IMR-90 (cell line): Measurements from ENCODE around the gene ADARB2. TPM values are rescaled to one million over a fixed set of nuclear protein-coding genes. Genes with fewer than 3 reads are reported as not detected.

Experiments used
- ATAC-seq: fragments of 200-7000 bp; cut with Tn5 transposase; 2 replicates; pipeline ENCODE4 v1.9.1; 2020; ENCODE audit warnings: low read depth, mild to moderate bottlenecking, moderate library complexity
- BruUV-seq: library from RNA; stranded (reverse); fragments of 400-500 nt; replicated peaks from 2 replicates; lab custom pipeline; 2021; lab: Mats Ljungman, UMichigan
- CTCF ChIA-PET: fragments of 300-600 bp; formaldehyde crosslinking; extraction: SDS; loops from one replicate; lab custom pipeline; 2021; ENCODE audit warnings: antibody characterized with exemption; lab: Yijun Ruan, JAX
- POLR2A ChIA-PET: fragments of 300-600 bp; sonication (Branson Sonifier 250); formaldehyde crosslinking; loops from one replicate; lab custom pipeline; 2022; ENCODE audit warnings: antibody characterized with exemption; ENCODE audit not compliant: unreplicated experiment; lab: Charles Lee
- DNase-seq: peaks from one replicate; pipeline ENCODE4 v3.0.0; 2013
- H2AFZ ChIP-seq: replicated peaks from 2 replicates; pipeline ENCODE3; 2013; ENCODE audit warnings: low read length, mild to moderate bottlenecking; ENCODE audit not compliant: poor library complexity
- H2AK5ac ChIP-seq: 2 replicates; pipeline ENCODE4 v1.6.1; 2013; ENCODE audit warnings: low read depth, low read length, inconsistent platforms
- H2AK9ac ChIP-seq: replicated peaks from 2 replicates; pipeline ENCODE3; 2013; ENCODE audit warnings: mild to moderate bottlenecking, low read depth, low read length, moderate library complexity; ENCODE audit not compliant: poor library complexity
- H2BK120ac ChIP-seq: 2 replicates; pipeline ENCODE4 v1.6.1; 2013; ENCODE audit warnings: low read depth, low read length, inconsistent platforms
- H2BK15ac ChIP-seq: 3 replicates; pipeline ENCODE4 v1.6.1; 2013; ENCODE audit warnings: low read depth, low read length, inconsistent platforms
- H2BK20ac ChIP-seq: 2 replicates; pipeline ENCODE4 v1.6.1; 2013; ENCODE audit warnings: low read depth, mild to moderate bottlenecking, inconsistent platforms, low read length, moderate library complexity
- H2BK5ac ChIP-seq: 2 replicates; pipeline ENCODE4 v1.6.1; 2013; ENCODE audit warnings: mild to moderate bottlenecking, low read depth, low read length, inconsistent platforms; ENCODE audit not compliant: poor library complexity, severe bottlenecking
- H3K14ac ChIP-seq: replicated peaks from 2 replicates; pipeline ENCODE4 v1.6.1; 2013; ENCODE audit warnings: low read depth, low read length, inconsistent platforms
- H3K18ac ChIP-seq: 2 replicates; pipeline ENCODE4 v1.6.1; 2013; ENCODE audit warnings: low read depth, low read length, control low read depth
- H3K23ac ChIP-seq: 2 replicates; pipeline ENCODE4 v1.6.1; 2013; ENCODE audit warnings: low read depth, low read length, inconsistent platforms
- H3K27ac ChIP-seq: 2 replicates; pipeline ENCODE4 v1.5.1; 2013; ENCODE audit warnings: mild to moderate bottlenecking, control low read depth, low read length; ENCODE audit not compliant: insufficient read depth
- H3K27me3 ChIP-seq: 2 replicates; pipeline ENCODE4 v1.6.1; 2013; ENCODE audit warnings: low read length; ENCODE audit not compliant: control insufficient read depth, insufficient read depth
- H3K36me3 ChIP-seq: 2 replicates; pipeline ENCODE4 v1.6.1; 2013; ENCODE audit warnings: low read length, mixed read lengths; ENCODE audit not compliant: control insufficient read depth, insufficient read depth
- H3K4ac ChIP-seq: 2 replicates; pipeline ENCODE4 v1.6.1; 2013; ENCODE audit warnings: low read depth, low read length, inconsistent platforms
- H3K4me1 ChIP-seq: 2 replicates; pipeline ENCODE4 v1.6.1; 2013; ENCODE audit warnings: low read length, mixed read lengths; ENCODE audit not compliant: control insufficient read depth, insufficient read depth
- H3K4me2 ChIP-seq: 2 replicates; pipeline ENCODE4 v1.6.1; 2013; ENCODE audit warnings: low read depth, mild to moderate bottlenecking, control low read depth, low read length, moderate library complexity
- H3K4me3 ChIP-seq: 2 replicates; pipeline ENCODE4 v1.5.1; 2013; ENCODE audit warnings: low read depth, mild to moderate bottlenecking, control low read depth, low read length, moderate library complexity; ENCODE audit not compliant: insufficient read depth
- H3K56ac ChIP-seq: 2 replicates; pipeline ENCODE4 v1.6.1; 2013; ENCODE audit warnings: low read length, inconsistent platforms; ENCODE audit not compliant: insufficient read depth; ENCODE audit errors: extremely low read depth
- H3K79me1 ChIP-seq, 2 experiments: 2 replicates each; pipeline ENCODE4 v1.6.1; 2013; ENCODE audit warnings: low read length in 2 of 2, inconsistent platforms in 1 of 2, low read depth in 1 of 2
- H3K9ac ChIP-seq: 2 replicates; pipeline ENCODE4 v1.6.1; 2013; ENCODE audit warnings: low read depth, low read length, control low read depth
- H3K9me1 ChIP-seq: 2 replicates; pipeline ENCODE4 v1.6.1; 2013; ENCODE audit warnings: low read length, inconsistent platforms; ENCODE audit not compliant: insufficient read depth
- H3K9me3 ChIP-seq: 2 replicates; pipeline ENCODE4 v1.6.1; 2013; ENCODE audit warnings: low read length; ENCODE audit not compliant: control insufficient read depth, insufficient read depth
- H4K20me1 ChIP-seq: 2 replicates; pipeline ENCODE4 v1.6.1; 2013; ENCODE audit warnings: low read length, inconsistent platforms; ENCODE audit not compliant: insufficient read depth
- H4K5ac ChIP-seq: 2 replicates; pipeline ENCODE4 v1.6.1; 2013; ENCODE audit warnings: mild to moderate bottlenecking, low read depth, low read length, control low read depth
- H4K8ac ChIP-seq, 2 experiments: 2 replicates each; pipeline ENCODE4 v1.6.1; 2013; ENCODE audit warnings: low read depth in 2 of 2, low read length in 2 of 2, control low read depth in 1 of 2, inconsistent platforms in 1 of 2
- H4K91ac ChIP-seq: 2 replicates; pipeline ENCODE4 v1.6.1; 2013; ENCODE audit warnings: low read depth, low read length, inconsistent platforms; ENCODE audit not compliant: insufficient read depth
- CEBPB ChIP-seq: IDR thresholded peaks from 2 replicates; pipeline ENCODE4 v1.6.1; 2012; ENCODE audit warnings: low read depth, low read length, improper control_type of control experiment
- MAFK ChIP-seq: IDR thresholded peaks from 2 replicates; pipeline ENCODE4 v1.6.1; 2012; ENCODE audit warnings: low read depth, low read length, improper control_type of control experiment
- MAZ ChIP-seq: IDR thresholded peaks from 2 replicates; pipeline ENCODE4 v1.6.1; 2012; ENCODE audit warnings: low read depth, mild to moderate bottlenecking, low read length, improper control_type of control experiment, moderate library complexity, borderline replicate concordance
- NFE2L2 ChIP-seq: fragments of 150-350 bp; IDR thresholded peaks from 2 replicates; pipeline ENCODE4 v1.6.1; 2016; ENCODE audit warnings: low read depth, mild to moderate bottlenecking, low read length
- POLR2A ChIP-seq: IDR thresholded peaks from 2 replicates; pipeline ENCODE4 v1.6.1; 2012; ENCODE audit warnings: mild to moderate bottlenecking, low read depth, low read length
- RAD21 ChIP-seq: IDR thresholded peaks from 2 replicates; pipeline ENCODE4 v1.6.1; 2012; ENCODE audit warnings: low read length, improper control_type of control experiment
- RCOR1 ChIP-seq: IDR thresholded peaks from 2 replicates; pipeline ENCODE4 v1.6.1; 2012; ENCODE audit warnings: mild to moderate bottlenecking, low read length, improper control_type of control experiment; ENCODE audit not compliant: insufficient replicate concordance
- WGBS, 2 experiments: methylation state at CpG; one replicate each; pipeline versions ENCODE4 v1.1.5 to v1.1.7; 2013; ENCODE audit warnings: missing lambda C conversion rate in 2 of 2; ENCODE audit not compliant: insufficient read length in 1 of 2; ENCODE audit errors: extremely low coverage in 2 of 2; 5-methylcytosine and 5-hydroxymethylcytosine counted together
- dilution Hi-C: fragments of 300-500 bp; cut with HindIII; formaldehyde crosslinking; loops from one replicate; pipeline ENCODE4 v1.14.3; 2018; ENCODE audit warnings: low sequenced_read_pairs; ENCODE audit not compliant: unreplicated experiment
- in situ Hi-C: fragments of 300-500 bp; cut with MboI; formaldehyde crosslinking; loops from 3 replicates; pipeline ENCODE4 v1.14.3; 2019; ENCODE audit warnings: low sequenced_read_pairs, inconsistent platforms, mixed read lengths
- intact Hi-C: fragments of 100-400 bp; cut with micrococcal nuclease; formaldehyde crosslinking; loops from 2 replicates; pipeline ENCODE4 v1.10.0; 2022
- polyA plus RNA-seq, 3 experiments: library from polyadenylated mRNA; depleted of rRNA; stranded (reverse); fragments of >200 nt; gene quantifications; 2 replicates each; pipeline ENCODE4 v1.2.3, GENCODE V29; 2012; ENCODE audit warnings: low replicate concordance in 1 of 3
- total RNA-seq: library from RNA; depleted of rRNA; stranded (reverse); fragments of >200 nt; gene quantifications from 2 replicates; pipeline ENCODE4 v1.2.3, GENCODE V29; 2012
- TF ChIP-seq, protein P1 (sequence below): conservative IDR thresholded peaks from 2 replicates; pipeline ENCODE4 v1.5.1; 2012; ENCODE audit warnings: mild to moderate bottlenecking, low read depth, low read length, improper control_type of control experiment

Gene ADARB2
- total and polyA plus RNA-seq, 2 of the 4 experiments (the other 2 are of a cell fraction), result not detected

DNA sequence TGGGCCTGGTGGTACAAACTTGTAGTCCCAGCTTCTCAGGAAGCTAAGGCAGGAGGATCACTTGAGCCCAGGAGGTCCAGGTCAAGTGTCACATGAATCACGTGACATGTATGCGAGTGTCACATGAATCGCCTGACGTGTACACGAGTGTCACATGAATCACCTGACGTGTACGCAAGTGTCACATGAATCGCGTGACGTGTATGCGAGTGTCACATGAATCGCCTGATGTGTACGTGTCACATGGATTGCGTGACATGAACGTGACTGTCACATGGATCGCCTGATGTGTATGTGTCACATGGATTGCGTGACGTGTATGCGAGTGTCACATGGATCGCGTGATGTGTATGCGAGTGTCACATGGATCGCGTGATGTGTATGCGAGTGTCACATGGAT lies 9.5 kb upstream of the ADARB2 start:
- WGBS, 2 experiments, result 88% methylated on average over 17 of the region's 25 CpGs; no CpG with 5 or more reads in 1 of the 2 experiments
- no peak overlapping the region for H4K8ac ChIP-seq
- ChIA-PET CTCF (no interaction called here), POLR2A (no interaction called here)
- H3K4me3 ChIP-seq, result no peak overlapping the region
- intact Hi-C loops, result no loop called here
- H2BK5ac ChIP-seq, result no peak overlapping the region
- H3K56ac ChIP-seq, result no peak overlapping the region
- H3K4me2 ChIP-seq, result no peak overlapping the region
- H3K36me3 ChIP-seq, result no peaks in the 10 kb centered on the region
- no peak overlapping the region for H3K18ac ChIP-seq
- H4K5ac ChIP-seq, result no peak overlapping the region
- no TSS peak for BruUV-seq
- H2AK9ac ChIP-seq, result no peak overlapping the region
- H3K9me1 ChIP-seq, result no peaks in the 10 kb centered on the region
- H3K79me1 ChIP-seq, result no peaks in the 10 kb centered on the region
- in situ Hi-C loops, result no loop called here
- ATAC-seq, result no peak
- TF ChIP-seq MAZ, result no peak
- TF ChIP-seq, protein P1, sequence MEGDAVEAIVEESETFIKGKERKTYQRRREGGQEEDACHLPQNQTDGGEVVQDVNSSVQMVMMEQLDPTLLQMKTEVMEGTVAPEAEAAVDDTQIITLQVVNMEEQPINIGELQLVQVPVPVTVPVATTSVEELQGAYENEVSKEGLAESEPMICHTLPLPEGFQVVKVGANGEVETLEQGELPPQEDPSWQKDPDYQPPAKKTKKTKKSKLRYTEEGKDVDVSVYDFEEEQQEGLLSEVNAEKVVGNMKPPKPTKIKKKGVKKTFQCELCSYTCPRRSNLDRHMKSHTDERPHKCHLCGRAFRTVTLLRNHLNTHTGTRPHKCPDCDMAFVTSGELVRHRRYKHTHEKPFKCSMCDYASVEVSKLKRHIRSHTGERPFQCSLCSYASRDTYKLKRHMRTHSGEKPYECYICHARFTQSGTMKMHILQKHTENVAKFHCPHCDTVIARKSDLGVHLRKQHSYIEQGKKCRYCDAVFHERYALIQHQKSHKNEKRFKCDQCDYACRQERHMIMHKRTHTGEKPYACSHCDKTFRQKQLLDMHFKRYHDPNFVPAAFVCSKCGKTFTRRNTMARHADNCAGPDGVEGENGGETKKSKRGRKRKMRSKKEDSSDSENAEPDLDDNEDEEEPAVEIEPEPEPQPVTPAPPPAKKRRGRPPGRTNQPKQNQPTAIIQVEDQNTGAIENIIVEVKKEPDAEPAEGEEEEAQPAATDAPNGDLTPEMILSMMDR, result no peak
- TF ChIP-seq RAD21, result no peak
- TF ChIP-seq RCOR1, result no peak
- TF ChIP-seq MAFK, result no peak
- TF ChIP-seq POLR2A, result no peak
- no peak for TF ChIP-seq NFE2L2
- no peak for TF ChIP-seq CEBPB
- H3K14ac ChIP-seq, result no peak overlapping the region
- H3K9ac ChIP-seq, result no peak overlapping the region
- no peak overlapping the region for H4K91ac ChIP-seq
- H3K4ac ChIP-seq, result no peak overlapping the region
- no peaks in the 10 kb centered on the region for H4K20me1 ChIP-seq
- no peak overlapping the region for H2BK120ac ChIP-seq
- H2AFZ ChIP-seq, result peak overlapping the region; percentile 43
- peaks cover 34% of the 10 kb centered on the region for H3K9me3 ChIP-seq
- no peaks in the 10 kb centered on the region for H3K27me3 ChIP-seq
- H2BK20ac ChIP-seq, result no peak overlapping the region
- no peak overlapping the region for H2BK15ac ChIP-seq
- no peak overlapping the region for H3K23ac ChIP-seq
- DNase-seq, result no peak
- dilution Hi-C loops, result no loop called here
- no peak overlapping the region for H2AK5ac ChIP-seq
- no peak overlapping the region for H3K27ac ChIP-seq
- no peaks in the 10 kb centered on the region for H3K4me1 ChIP-seq
